GM19035 (cell line): ENCODE results near the gene MPZL2.
A peak's percentile ranks its signal among the peaks of the same experiment; 100 is the strongest.

Experiments used
- ATAC-seq: cut with Tn5 transposase; IDR thresholded peaks from one replicate; pipeline ENCODE4 v1.9.1; 2021; ENCODE audit not compliant: unreplicated experiment

The MPZL2 gene

DNA sequence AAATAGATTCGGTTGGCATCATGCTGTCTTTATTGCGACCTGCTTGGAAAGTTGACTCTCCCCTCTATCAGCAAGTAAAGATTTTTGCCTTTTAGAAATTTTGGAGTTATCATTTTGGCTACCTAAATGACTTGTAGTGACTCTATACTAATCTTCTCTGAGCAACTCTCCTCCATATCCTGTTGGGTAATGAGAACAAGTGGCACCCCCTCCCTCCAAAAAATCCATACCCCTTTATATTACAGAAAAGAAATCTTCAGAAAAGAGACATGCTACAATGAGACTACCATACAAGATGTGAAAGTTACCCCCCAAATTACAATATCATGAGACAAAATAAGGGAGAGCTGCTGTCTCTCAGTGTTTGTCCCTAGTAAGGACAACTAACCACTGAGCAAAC is 40.5 kb downstream of the MPZL2 start:
- no peak for ATAC-seq

DNA sequence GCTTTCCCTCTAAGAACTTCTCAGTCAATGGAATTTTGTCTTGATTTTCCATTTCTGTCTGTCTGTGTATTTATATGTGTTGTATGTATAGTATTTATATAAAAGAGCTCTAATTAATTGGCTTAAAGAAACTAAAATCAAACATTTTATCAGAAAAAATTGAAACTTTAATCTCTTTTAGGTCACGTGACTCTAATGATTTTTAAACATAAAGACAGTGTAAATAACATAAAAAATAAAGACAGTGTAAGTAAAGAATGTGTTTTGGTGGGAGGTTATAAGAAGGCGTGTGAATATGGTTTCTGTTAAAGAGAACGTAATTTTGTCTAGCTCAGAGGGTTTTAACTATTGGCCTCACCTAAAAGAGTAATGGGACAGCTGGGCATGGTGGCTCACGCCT is 41.7 kb downstream of the MPZL2 start:
- no peak for ATAC-seq

DNA sequence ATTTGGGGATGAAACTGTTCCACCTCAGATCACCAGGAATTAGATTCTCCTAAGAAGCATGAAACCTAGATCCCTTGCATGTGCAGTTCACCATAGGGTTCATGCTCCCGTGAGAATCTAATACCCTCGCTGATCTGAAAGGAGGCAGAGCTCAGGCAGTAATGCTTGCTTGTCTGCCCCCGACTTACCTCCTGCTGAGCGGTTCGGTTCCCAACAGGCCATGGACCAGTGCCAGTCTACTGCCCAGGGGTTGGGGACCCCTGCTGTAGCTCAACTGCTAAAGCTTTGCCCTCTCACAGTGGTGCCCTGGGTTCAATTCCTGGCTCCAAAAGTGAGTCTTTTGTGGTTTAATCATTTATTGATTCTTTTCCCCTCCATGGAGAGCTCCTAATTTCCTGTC is 42.7 kb downstream of the MPZL2 start:
- ATAC-seq, result no peak

DNA sequence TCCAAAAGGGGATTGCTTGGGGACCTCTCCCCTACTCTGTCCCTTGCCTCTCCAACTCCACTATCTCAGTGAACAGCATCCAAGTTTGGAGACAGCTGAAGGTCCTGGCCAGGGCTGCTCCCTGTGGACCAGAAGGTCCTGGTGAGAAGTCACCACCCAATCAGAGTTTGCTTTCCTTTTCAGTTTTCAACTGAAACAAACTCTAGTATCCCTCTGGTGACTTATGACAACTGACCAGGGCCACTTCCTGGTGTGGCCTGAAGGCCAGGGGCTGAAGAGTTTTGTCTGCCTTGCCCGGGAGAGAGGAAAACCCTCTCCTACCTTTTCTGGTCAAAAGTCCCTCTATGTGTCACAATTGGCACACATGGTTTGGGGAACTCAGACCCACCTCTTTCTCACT is 44.4 kb downstream of the MPZL2 start:
- no peak for ATAC-seq

DNA sequence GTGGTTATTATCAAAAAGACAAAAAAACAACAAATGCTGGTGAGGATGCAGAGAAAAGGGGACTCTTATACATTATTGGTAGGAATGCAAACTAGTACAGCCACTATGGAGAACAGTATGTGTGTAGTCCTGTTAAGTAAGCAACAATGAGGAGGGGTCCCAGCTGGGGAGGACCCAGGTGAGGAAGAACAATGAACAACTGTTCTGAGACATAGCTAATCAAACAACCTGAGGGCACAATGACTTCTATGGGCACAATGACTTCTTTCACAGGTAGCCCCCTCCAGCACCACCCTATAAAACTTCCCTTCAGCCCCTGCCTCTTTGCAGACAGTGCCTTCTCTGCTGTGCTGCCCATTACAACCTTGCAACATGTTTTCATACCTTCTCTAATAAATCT is 44.9 kb downstream of the MPZL2 start:
- ATAC-seq, result no peak

DNA sequence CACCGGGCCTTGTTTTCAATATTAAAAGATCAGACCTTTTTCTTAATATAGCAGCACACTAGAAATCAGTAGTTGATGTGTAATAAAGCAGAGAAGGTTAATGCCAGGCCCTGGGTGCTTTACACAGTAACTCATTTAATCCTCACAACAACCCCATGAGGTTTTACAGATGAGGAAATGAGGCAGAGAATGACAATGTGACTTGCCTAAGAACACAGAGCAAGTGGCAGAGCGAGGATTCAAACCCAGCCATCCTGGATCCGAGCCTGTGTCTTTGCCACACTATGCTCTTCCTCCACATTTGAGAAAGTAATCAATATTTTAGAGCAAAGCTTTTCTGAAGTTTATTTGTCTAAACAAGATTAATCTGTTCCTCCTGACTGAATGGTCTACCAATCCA is 46.5 kb downstream of the MPZL2 start:
- no peak for ATAC-seq

DNA sequence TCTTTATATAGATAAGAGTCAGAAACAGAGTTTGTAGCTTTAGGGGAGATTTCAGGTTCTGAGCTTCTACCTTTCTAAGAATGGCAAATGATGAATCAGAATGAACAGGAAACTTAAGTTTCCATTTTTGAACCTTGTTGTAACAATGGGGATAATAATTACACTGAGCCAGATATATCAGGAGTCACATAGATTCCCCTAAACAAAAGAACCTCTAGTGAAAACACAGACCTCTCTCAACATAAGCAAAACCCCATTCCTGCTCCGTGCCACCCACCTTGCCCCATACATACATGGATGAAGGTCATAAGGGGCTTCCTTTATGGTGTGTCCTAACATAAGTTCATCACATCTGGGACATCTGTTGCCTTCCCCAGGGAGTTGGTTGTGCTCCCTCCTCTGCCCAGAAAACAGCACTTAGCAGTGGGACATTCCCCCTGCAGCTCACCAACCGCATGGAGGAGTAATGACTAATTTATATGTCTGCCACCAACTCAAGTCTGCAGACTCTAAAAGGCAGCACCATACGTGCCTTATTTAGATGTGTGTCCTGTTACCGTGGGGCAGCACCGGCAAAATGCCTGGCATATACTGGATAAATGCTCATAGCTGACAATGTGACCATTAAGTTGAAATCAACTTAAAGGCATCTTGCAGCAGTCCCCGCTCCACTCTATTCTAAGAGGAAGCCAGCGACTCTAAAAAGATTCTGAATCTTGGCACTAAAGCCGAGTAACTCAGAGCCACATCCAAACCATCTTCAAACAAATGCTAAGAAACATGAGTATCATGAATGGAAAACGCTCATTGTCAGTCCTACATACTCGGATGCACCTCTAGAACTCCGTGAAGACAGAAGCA is 47.2 kb downstream of the MPZL2 start:
- ATAC-seq, result peak; percentile 44

DNA sequence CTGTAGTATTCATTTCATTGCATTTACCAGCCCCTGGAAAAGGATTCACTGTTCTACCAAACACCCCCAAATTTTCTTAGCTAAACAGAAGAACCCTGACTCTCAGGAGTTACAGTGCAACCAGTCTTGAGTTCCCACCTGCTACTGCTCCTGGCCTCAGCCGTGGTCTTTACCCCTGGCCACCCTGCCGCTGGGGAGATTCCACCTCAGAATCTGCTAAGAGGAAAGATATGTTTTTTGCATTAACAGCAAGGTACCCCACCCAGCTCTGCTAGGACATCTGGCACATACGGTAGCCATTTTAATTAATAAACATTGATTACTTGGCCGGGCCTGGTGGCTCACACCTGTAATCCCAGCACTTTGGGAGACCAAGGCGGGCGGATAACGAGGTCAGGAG is 48.3 kb downstream of the MPZL2 start:
- no peak for ATAC-seq

DNA sequence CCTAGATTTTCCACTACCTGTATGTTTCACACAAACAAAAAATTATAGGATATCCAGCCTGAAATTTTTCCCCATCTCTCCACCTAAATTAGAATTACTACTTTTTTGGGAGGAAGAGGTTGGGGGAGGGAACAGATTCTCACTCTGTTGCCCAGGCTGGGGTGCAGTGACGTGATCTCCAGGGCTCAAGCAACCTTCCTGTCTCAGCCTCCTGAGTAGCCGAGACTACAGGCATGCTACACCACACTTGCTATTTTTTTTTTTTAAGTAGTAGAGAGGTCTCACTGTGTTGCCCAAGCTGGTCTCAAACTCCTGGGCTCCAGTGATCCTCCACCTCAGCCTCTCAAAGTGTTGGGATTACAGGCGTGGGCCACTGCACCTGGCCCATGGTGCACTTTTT is 48.8 kb downstream of the MPZL2 start:
- ATAC-seq, result no peak

DNA sequence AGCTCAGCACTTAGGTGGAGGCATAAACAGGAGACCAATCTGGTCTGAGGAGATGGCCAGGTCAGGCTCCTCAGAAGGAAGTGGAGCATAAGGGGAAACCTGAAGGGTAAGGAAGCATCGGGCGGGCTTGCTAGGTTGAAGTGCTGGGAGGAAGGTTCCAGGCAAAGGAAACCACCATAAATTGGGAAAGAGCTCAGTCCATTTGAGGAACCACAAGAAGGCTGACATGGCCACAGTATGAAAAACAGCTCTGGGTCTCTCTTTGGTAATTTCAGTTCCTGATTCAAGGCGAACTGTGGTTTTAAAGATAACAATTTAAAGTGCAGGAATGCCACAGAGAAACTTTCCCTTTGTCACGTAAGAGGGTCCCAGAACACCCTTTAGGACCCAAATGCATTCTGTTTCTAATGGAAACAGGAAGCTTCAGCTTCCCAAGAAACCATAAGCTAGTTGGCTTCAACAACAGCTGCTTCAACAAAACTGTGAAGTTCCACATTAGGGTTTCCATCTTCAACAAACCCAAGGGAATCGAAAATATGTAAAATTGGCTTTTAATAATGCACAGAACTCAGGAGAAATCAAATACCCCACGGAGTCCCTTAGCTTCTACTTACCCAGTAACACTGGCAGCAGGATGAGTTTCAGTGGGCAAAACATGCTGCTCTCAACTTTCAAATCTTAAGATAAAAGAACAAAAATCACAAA is 49.7 kb downstream of the MPZL2 start:
- peak; percentile 42 for ATAC-seq

DNA sequence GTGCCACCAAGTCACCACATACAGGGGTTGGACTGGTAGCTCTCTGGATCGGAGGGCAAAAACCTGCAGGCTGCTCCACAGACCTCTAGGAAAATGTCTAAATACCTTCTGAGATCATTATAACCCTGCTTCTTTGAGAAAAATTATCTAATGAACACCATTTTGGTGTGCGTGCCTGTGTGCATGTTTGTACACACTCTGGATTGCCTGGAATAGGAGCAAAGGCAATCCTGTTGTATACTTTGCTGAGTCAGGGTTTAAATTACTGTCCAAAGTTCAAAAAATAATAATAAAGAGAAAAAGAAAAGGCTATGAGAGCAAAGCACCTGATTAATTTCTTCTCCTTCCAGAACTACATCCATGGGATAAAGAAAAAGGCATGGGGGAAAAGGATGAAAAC is 50.3 kb downstream of the MPZL2 start:
- ATAC-seq, result no peak

DNA sequence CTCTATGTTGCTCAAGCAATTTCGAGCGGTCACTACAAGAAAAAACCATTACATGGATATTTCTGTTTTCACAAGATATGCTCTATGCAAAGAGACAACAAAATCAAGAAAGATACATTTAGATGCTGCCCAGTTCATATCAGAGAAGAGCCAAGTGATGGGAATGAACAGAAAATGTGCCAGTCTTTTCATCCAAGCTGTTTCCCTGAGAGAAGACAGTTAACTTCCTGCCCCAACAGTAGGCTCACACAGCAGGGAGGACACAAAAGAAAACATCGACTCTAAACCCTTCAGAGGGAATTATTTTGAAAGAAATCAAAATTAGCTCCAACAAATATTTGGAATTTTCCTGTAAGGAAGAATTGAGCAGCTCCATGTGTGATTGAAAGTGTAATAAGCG is 50.9 kb downstream of the MPZL2 start:
- ATAC-seq, result no peak

DNA sequence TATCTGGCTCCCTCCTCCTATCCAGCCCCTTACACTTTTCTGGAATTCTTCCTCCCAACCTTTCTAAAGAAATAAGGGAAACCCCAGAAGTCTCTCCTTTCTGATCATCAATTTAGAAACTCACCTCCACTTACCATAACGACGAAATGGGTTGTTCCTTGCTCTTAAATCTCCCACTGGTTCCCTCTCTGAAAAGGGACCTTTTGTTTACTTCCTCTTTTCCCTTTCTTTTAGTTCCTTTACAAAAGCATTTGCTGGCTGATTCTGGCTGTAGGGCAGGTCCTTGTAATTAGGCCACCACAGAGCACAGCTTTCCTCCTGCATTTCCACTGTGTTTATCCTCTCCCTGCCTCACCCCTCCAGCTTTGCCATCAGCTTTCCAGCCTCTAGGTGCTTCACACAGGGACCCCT is 51.3 kb downstream of the MPZL2 start:
- no peak for ATAC-seq

DNA sequence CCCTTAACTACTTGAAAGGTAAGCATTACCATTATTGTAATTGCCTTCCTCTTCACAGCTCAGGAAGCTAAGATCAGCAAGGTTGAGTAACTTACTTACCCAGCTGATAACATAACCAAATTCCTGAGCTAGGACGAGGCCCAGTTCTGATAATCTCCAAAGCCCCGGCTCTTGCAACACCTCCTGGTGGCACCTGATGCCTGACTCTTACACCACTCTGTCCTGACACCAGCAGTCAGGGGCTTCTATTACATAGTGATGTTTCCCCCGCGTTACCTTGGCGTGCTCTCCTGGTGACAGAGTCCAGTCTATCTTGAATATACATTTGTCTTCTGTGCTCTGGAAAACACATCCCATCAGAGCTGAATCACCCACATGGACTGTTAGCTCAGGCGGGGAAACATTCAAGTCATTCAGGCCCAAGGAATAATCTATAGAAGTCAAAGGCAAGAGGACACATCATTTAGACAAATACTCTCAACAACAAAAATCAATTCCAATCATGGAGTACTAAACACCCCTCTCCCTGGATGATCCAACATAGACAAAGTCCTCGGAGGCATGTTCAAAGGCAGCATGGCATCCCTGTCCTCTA is 51.9 kb downstream of the MPZL2 start:
- ATAC-seq, result no peak

DNA sequence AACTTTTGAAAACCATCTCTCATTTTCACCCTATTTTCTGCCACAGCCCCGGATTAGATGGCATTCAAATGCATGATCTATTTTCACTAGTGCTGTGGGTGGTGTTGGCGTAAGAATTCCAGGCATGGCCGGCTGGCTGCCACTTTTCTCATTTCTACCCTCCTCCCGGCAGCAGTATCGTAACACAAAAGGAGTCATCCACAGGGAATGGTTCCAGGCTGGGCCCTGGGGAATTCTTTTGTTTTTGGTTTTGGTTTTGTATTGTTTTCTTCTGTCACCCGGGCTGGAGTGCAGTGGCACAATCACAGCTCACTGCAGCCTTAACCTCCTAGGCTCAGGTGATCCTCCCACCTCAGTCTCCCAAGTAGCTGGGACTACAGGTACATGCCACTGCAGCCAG is 53.1 kb downstream of the MPZL2 start:
- no peak for ATAC-seq

DNA sequence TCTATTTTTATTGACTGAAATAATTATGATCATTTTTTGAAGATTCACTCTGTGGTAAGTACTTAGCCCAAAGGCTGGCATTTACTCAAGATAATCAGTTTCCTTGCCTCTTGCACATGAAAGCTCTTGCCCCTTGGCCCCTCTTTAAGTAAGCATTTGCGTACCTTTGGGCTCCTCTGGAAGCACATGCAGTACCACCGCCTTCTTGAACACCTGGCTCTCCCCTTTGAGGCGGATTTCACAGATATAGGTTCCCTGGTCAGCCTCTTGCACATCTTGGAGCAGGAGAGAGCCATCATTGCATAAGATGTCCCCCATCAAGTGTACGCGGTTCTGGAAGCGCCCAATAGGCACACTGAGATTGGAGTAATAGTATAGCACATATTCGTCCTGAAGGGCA is 53.8 kb downstream of the MPZL2 start:
- no peak for ATAC-seq

DNA sequence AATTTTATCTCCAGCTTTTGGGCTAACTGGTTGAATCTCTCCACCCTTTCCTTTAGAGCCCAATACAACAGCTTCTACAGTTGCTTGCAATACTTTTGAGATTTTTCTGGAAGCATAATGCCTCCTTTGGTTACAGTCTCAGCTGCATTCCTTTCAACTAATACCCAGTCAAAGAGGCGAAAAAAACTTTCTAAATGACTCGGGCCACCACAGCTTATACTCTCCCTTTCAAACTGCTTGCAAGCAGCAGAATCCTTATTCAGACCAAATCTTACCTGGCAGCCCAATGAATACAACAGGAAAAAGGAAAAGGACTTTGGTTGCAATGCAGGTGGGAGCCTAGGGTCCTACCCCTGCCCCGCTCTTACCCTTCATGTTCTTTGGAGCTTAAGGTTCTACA is 55.1 kb downstream of the MPZL2 start:
- ATAC-seq, result no peak

DNA sequence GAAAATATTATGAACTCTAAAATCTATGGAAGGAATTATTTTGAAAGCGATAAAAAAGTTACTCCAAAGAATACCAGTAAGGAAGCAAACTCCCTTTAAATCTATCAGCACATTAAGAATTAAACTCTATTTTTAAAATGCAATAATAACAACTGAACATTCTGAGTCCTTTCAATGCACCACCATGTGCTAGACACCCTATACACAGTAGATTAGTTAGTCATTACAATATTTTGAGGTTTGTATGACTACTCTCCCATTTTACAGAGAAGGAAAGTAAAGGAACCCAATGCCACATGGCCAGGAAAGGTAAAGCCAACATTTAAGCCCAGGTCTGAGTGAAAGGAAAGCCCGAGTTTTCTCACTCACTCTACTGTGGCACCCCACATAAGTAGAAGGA is 57.0 kb downstream of the MPZL2 start:
- no peak for ATAC-seq

DNA sequence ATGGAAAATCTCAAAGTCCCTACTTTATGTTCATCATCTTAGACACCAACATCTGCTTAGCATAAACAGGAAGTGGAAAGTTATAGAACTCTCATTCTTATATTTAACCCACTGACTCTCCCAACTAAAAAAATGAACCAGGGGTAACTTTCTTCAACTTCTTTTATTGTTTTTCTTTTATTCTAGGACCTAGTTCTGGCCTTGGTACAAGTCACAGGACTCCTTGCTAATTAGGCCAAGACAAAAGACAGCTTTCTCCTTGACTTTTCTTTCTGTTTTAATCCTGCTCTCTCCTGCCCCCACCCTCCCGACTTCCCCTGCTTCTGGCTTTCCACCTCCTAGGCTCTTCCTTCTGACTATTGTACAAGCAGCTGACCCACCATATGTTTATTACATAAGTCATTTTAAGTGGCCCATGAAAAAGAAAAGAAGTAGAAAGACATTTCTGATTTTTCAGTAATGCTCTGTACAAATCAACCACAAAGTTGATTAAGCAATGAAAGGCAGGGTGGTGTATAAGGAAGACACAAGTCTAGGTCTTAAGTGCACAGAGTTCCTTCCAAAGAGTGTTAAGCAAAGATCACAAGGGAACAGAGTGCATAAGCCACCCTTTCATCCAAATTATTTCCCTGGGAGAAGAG is 57.6 kb downstream of the MPZL2 start:
- ATAC-seq, result no peak

DNA sequence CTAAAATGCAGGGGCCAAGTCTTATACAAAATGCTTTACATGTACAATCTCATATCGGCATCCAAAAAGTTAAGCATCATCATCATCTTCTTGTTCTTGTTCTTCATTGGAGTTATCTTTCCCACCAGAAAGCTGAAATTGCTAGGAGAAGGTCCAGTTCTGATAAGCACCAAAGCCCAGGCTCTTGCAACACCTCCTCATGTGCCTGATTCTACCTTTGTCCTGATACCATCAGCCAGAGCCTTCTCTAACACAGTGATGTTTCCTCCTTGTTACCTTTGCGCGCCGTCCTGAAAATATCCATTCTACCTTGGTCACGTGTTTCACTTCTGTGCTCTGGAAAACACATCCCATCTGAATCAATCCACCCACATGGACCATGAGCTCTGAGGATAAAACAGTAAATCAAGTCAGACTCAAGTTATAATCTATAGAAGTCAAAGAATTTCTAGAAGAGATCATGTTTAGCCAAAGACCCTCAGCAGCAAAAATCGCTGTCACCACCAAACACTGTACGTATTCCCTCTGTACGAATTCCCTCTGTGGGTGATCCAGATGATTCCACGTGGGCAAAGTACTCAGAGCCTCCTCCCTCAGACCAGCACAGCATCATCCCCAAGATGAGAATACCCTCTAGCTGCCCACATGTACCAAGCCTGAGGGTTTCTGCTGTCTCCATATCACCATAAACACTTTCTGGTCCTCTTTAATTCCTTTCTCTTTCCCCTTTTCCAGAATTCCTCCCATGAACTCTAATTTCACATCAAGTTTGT is 58.3 kb downstream of the MPZL2 start:
- no peak for ATAC-seq
